Measurements from ENCODE around the gene NPRL2. TPM values are rescaled to one million over a fixed set of nuclear protein-coding genes. Genes with fewer than 3 reads are reported as not detected.

Gene NPRL2
- total RNA-seq, 1 donor from 2014 or later: 23.3 TPM

DNA sequence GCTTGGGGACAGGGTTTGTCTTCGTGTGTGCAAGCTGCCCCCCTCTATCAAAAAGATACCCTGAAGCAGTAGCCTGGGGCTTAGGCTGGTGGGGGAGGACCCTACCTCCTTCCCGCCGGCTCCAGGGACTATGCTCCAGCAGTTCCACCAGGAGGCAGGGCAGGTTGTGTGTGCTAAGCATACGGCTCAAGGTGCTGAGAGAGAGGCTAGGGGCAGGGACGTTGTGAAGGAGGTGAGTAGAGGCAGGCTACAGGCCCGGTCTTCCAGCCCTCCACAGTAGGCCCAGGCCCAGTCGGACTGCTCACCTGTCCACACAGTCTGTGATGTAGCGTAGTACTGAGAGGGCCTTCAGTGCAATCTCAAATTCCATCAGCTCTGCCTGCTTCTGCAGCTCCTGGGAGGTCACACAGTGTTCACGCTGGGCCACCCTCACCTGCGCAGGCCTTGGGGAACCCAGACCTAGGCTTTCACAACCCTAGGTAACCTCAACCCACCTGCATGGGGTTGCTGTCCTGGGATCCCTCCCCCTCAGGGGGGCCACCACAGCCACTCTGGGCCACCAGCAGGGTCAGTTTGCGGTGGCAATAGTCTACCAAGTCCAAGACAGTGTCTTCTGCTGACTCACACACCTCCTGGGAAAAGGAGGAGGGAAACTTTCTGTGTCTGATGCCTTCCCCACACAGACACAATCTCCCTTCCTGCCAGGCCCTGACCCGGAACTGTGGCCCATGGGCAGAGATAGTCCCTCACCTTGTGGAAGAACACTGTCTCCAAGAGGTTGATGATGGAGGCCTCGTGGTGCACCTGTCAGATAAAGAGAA is 7.6 kb downstream of the NPRL2 start:
- H3K36me3 Mint-ChIP-seq: no peaks in the 10 kb centered on the region
- no peak overlapping the region for H3K4me3 Mint-ChIP-seq
- no peak for DNase-seq (ENCODE audit: low spot score in 2 of 2, unreplicated experiment in 2 of 2)
- H3K4me1 Mint-ChIP-seq: peaks cover 27% of the 10 kb centered on the region
- H3K27ac Mint-ChIP-seq: no peak overlapping the region
- H3K27me3 Mint-ChIP-seq (ENCODE audit: low read depth): peaks cover 71% of the 10 kb centered on the region
- H3K9me3 Mint-ChIP-seq: no peaks in the 10 kb centered on the region
- TF ChIP-seq CTCF (IDR thresholded peaks at IDR 0.05; ENCODE audit: unreplicated experiment): no peak

- DNase-seq (ENCODE audit: low spot score in 2 of 2, unreplicated experiment in 2 of 2): no peak
- Mint-ChIP-seq H3K27ac (no peak overlapping the region), H3K4me1 (peaks cover 31% of the 10 kb centered on the region), H3K27me3 (ENCODE audit: low read depth) (peaks cover 71% of the 10 kb centered on the region), H3K9me3 (no peaks in the 10 kb centered on the region), H3K4me3 (no peak overlapping the region), H3K36me3 (no peaks in the 10 kb centered on the region)
- no peak for TF ChIP-seq CTCF (IDR thresholded peaks at IDR 0.05; ENCODE audit: unreplicated experiment)
These were observed 8.5 kb downstream of the NPRL2 start for GRCh38 chr3:50341996-50342650.

DNA sequence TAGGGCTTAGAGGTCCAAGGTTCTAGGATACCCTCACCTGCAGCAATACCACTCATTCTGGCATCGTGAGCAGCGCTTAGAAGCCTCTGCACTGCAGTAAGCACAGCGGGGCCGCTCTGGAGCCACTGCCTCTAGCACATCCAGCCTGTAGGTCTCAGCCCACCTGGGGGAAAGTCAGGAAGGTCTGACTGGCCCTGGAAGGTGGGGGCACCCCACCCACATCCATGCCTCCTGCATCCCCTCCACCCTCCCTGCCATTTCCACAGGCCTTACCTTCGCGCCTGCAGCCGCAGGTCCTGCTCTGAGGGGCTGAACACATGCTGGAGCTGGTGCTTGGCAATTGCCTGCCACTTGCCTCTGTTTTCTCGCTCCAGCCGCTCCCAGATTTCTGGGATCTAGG is 9.0 kb downstream of the NPRL2 start:
- Mint-ChIP-seq H3K27ac (no peak overlapping the region), H3K36me3 (no peaks in the 10 kb centered on the region), H3K27me3 (ENCODE audit: low read depth) (peaks cover 71% of the 10 kb centered on the region), H3K9me3 (no peaks in the 10 kb centered on the region), H3K4me1 (peaks cover 32% of the 10 kb centered on the region), H3K4me3 (peak overlapping the region; percentile 55)
- no peak for TF ChIP-seq CTCF (IDR thresholded peaks at IDR 0.05; ENCODE audit: unreplicated experiment)
- no peak for DNase-seq (ENCODE audit: low spot score in 2 of 2, unreplicated experiment in 2 of 2)

DNA sequence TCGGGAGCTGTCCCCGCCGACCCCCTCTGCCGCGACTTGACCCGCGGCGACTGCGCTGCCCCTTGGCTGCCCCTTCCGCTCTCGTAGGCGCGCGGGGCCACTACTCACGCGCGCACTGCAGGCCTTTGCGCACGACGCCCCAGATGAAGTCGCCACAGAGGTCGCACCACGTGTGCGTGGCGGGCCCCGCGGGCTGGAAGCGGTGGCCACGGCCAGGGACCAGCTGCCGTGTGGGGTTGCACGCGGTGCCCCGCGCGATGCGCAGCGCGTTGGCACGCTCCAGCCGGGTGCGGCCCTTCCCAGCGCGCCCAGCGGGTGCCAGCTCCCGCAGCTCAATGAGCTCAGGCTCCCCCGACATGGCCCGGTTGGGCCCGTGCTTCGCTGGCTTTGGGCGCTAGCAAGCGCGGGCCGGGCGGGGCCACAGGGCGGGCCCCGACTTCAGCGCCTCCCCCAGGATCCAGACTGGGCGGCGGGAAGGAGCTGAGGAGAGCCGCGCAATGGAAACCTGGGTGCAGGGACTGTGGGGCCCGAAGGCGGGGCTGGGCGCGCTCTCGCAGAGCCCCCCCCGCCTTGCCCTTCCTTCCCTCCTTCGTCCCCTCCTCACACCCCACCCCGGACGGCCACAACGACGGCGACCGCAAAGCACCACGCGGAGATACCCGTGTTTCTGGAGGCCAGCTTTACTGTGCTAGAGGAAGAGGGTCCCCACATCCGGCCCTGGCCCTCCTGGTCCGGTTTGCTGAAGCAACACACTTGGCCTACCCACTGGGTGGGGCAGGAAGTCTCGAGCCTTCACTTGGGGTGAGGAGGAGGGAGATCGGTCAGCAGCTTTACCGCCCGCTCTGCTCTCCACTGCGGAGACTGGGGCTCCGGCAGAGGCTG is 9.9 kb downstream of the NPRL2 start, which contains the start of gene RASSF1:
Gene RASSF1 (minus strand): TSS at position 389 of the 882 bp plus-strand sequence. CDS start 31 bp downstream, at position 358.
- H3K9me3 Mint-ChIP-seq: no peaks in the 10 kb centered on the region
- peaks cover 35% of the 10 kb centered on the region for H3K4me1 Mint-ChIP-seq
- no peak for TF ChIP-seq CTCF (IDR thresholded peaks at IDR 0.05; ENCODE audit: unreplicated experiment)
- DNase-seq (ENCODE audit: low spot score in 2 of 2, unreplicated experiment in 2 of 2): no peak
- peaks cover 67% of the 10 kb centered on the region for H3K27me3 Mint-ChIP-seq (ENCODE audit: low read depth)
- peak within 1 kb of the TSS; percentile 85 for H3K4me3 Mint-ChIP-seq
- no peaks in the 10 kb centered on the region for H3K36me3 Mint-ChIP-seq
- H3K27ac Mint-ChIP-seq: peak within 1 kb of the TSS; percentile 39

DNA sequence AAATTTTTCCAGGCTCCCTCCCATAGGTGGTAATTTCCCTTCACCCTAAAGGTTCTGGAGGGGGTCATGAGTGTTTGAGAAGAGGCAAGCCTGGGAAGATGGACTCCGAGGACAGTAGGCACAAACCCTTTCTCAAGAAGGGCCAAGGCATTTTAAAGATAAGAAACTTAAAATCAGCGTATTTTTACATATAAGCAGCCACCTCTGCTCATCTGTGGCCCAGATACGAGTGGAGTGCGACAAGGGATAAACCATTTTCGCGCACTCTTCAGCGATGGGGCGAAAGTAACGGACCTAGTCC is 10.5 kb downstream of the NPRL2 start:
- H3K27ac Mint-ChIP-seq: no peak overlapping the region
- H3K36me3 Mint-ChIP-seq: no peaks in the 10 kb centered on the region
- H3K9me3 Mint-ChIP-seq: no peaks in the 10 kb centered on the region
- H3K27me3 Mint-ChIP-seq (ENCODE audit: low read depth): peaks cover 62% of the 10 kb centered on the region
- TF ChIP-seq CTCF (IDR thresholded peaks at IDR 0.05; ENCODE audit: unreplicated experiment): no peak
- DNase-seq (ENCODE audit: low spot score in 2 of 2, unreplicated experiment in 2 of 2): no peak
- peaks cover 36% of the 10 kb centered on the region for H3K4me1 Mint-ChIP-seq
- H3K4me3 Mint-ChIP-seq: peak overlapping the region; percentile 85

Data from mesothelial cell of epicardium (in vitro differentiated cells).